Measurements from ENCODE around the gene UNC13A.

UNC13A gene

DNA sequence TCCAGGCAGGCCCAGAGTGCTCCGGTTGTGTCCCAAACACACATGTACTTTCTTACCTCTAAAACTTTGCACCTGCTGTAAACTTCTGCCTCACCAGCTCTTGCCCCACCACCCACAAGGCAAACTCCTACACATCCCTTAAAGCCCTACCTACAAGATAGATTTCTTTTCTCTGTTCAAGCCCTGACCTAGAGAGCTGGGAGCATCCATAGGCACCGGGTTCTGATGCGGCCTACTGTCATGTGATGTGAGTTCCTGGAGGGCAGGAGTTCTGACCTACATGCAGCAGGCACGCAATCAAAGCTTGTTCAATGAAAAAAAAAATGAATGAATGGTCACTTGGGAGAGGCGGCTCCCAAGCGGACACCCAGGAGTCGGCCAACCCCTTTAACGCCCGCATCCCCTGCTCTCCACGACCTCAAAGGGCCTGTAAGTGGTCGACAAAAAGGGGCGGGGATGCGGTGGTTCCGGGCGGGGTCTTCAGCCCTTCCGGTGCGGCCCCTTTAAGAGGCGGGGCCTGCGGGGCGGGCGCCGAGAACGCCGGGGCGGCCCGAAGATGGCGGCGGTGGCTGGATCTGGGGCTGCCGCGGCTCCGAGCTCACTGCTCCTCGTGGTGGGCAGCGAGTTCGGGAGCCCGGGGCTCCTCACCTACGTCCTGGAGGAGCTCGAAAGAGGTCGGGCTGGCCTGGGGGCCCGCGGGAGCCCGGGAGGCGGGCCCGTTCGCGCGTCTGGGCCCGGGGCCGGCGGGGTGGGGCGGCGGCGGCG lies 31.0 kb upstream of the UNC13A start, which contains the start of gene MAP1S:
MAP1S (plus strand) TSS at position 534 of the 765 bp plus-strand sequence; CDS start at position 557, 23 bp downstream.
- H3K9me2 ChIP-seq (replicated peaks; ENCODE audit: low read depth, low read length) = no peaks in the 10 kb centered on the region
- H3K4me1 ChIP-seq (ENCODE audit: insufficient read depth, low read length, poor library complexity, severe bottlenecking) = peaks cover 30% of the 10 kb centered on the region
- no peaks in the 10 kb centered on the region for H3K9me3 ChIP-seq (ENCODE audit: insufficient read depth, low read depth, low read length)
- H4K20me1 ChIP-seq (ENCODE audit: insufficient read depth, low read length, poor library complexity, severe bottlenecking) = peaks cover 23% of the 10 kb centered on the region
- H3K9ac ChIP-seq (ENCODE audit: low read depth, low read length, poor library complexity, severe bottlenecking) = peak within 1 kb of the TSS; percentile 84
- H3K79me2 ChIP-seq (ENCODE audit: insufficient read depth, low read length) = peaks cover 47% of the 10 kb centered on the region
- H3K4me2 ChIP-seq (ENCODE audit: low read depth, low read length, poor library complexity, severe bottlenecking) = peak within 1 kb of the TSS; percentile 87
- TF ChIP-seq CTCF (conservative IDR thresholded peaks at IDR 0.05; ENCODE audit: low read length) (no peak), EZH2phosphoT487 (IDR thresholded peaks at IDR 0.05; ENCODE audit: borderline replicate concordance) (no peak)
- H3K36me3 ChIP-seq (ENCODE audit: insufficient read depth, low read length) = peaks cover 6% of the 10 kb centered on the region; the same call in 1 of the 2 replicates
- H3F3A ChIP-seq (ENCODE audit: low read depth) = no peaks in the 10 kb centered on the region
- no peaks in the 10 kb centered on the region for H3K27me3 ChIP-seq (ENCODE audit: insufficient read depth, low read length, poor library complexity, severe bottlenecking)
- peak within 1 kb of the TSS; percentile 90 for H3K4me3 ChIP-seq (ENCODE audit: low read length, poor library complexity, severe bottlenecking)
- H2AFZ ChIP-seq (ENCODE audit: low read length) = peak within 1 kb of the TSS; percentile 85

DNA sequence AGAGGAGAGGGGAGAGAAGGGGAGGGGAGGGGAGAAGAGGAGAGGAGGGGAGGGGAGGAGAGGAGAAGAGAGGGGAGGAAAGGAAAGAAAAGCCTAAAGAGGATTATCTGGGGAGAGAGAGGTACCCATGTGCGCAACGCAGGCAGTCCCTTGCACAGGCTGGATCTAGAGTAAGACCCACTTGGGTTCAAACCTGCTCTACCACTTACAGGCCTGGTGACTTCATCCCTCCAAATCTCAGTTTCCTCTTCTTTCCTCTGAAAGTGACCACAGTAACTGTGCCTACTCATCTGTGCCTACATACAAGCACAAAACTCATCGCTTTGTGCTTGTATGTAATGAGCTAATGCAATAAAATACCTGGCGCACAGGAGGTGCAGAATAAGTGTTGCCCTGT lies 30.4 kb upstream of the UNC13A start:
- no peaks in the 10 kb centered on the region for H3K27me3 ChIP-seq (ENCODE audit: insufficient read depth, low read length, poor library complexity, severe bottlenecking)
- peak overlapping the region; percentile 90 for H3K4me3 ChIP-seq (ENCODE audit: low read length, poor library complexity, severe bottlenecking)
- H3K4me1 ChIP-seq (ENCODE audit: insufficient read depth, low read length, poor library complexity, severe bottlenecking) = peaks cover 30% of the 10 kb centered on the region
- peaks cover 44% of the 10 kb centered on the region for H3K79me2 ChIP-seq (ENCODE audit: insufficient read depth, low read length)
- peak overlapping the region; percentile 85 for H2AFZ ChIP-seq (ENCODE audit: low read length)
- TF ChIP-seq CTCF (conservative IDR thresholded peaks at IDR 0.05; ENCODE audit: low read length) (no peak), EZH2phosphoT487 (IDR thresholded peaks at IDR 0.05; ENCODE audit: borderline replicate concordance) (no peak)
- peaks cover 23% of the 10 kb centered on the region for H4K20me1 ChIP-seq (ENCODE audit: insufficient read depth, low read length, poor library complexity, severe bottlenecking)
- H3K9me2 ChIP-seq (replicated peaks; ENCODE audit: low read depth, low read length) = no peaks in the 10 kb centered on the region
- H3K9me3 ChIP-seq (ENCODE audit: insufficient read depth, low read depth, low read length) = no peaks in the 10 kb centered on the region
- no peaks in the 10 kb centered on the region; the same call in 1 of the 2 replicates for H3K36me3 ChIP-seq (ENCODE audit: insufficient read depth, low read length)
- H3K9ac ChIP-seq (ENCODE audit: low read depth, low read length, poor library complexity, severe bottlenecking) = peak overlapping the region; percentile 84
- H3F3A ChIP-seq (ENCODE audit: low read depth) = no peaks in the 10 kb centered on the region
- H3K4me2 ChIP-seq (ENCODE audit: low read depth, low read length, poor library complexity, severe bottlenecking) = peak overlapping the region; percentile 76

GRCh38 chr19:17716309-17716929 lies 28.3 kb upstream of the UNC13A start:
- no peak overlapping the region for H3K4me3 ChIP-seq (ENCODE audit: low read length, poor library complexity, severe bottlenecking)

More at GRCh38 chr19:17716309-17716929, 28.3 kb upstream of the UNC13A start:
- no peaks in the 10 kb centered on the region for H3F3A ChIP-seq (ENCODE audit: low read depth)
- no peaks in the 10 kb centered on the region for H3K36me3 ChIP-seq (ENCODE audit: insufficient read depth, low read length)
- no peak overlapping the region for H3K9ac ChIP-seq (ENCODE audit: low read depth, low read length, poor library complexity, severe bottlenecking)
- H3K27me3 ChIP-seq (ENCODE audit: insufficient read depth, low read length, poor library complexity, severe bottlenecking) = no peaks in the 10 kb centered on the region
- H3K9me3 ChIP-seq (ENCODE audit: insufficient read depth, low read depth, low read length) = no peaks in the 10 kb centered on the region
- peaks cover 21% of the 10 kb centered on the region for H3K4me1 ChIP-seq (ENCODE audit: insufficient read depth, low read length, poor library complexity, severe bottlenecking)
- TF ChIP-seq CTCF (conservative IDR thresholded peaks at IDR 0.05; ENCODE audit: low read length) (peak; percentile 41), EZH2phosphoT487 (IDR thresholded peaks at IDR 0.05; ENCODE audit: borderline replicate concordance) (no peak)
- no peak overlapping the region for H3K4me2 ChIP-seq (ENCODE audit: low read depth, low read length, poor library complexity, severe bottlenecking)
- peaks cover 26% of the 10 kb centered on the region for H3K79me2 ChIP-seq (ENCODE audit: insufficient read depth, low read length)
- no peaks in the 10 kb centered on the region for H3K9me2 ChIP-seq (replicated peaks; ENCODE audit: low read depth, low read length)
- H2AFZ ChIP-seq (ENCODE audit: low read length) = no peak overlapping the region
- peaks cover 17% of the 10 kb centered on the region for H4K20me1 ChIP-seq (ENCODE audit: insufficient read depth, low read length, poor library complexity, severe bottlenecking)
